HCT116 (cell line): ENCODE data around the gene TMCC1. TPM values are rescaled to one million over a fixed set of nuclear protein-coding genes. Genes with fewer than 3 reads are reported as not detected.
"Not testable (repeated sequence)": the region's sequence is repeated elsewhere in the genome, so short reads cannot be mapped to it uniquely, and the experiment has no call there.

Experiments used
- ATAC-seq: fragments of 200-7000 bp; cut with Tn5 transposase; 2 replicates; pipeline ENCODE4 v1.9.1; 2020; ENCODE audit warnings: mild to moderate bottlenecking, moderate library complexity
- BruUV-seq: library from RNA; stranded (reverse); fragments of 400-500 nt; replicated peaks from 2 replicates; lab custom pipeline; 2021; lab: Mats Ljungman, UMichigan
- CTCF ChIA-PET: fragments of 300-600 bp; sonication (Branson Sonifier 250); formaldehyde crosslinking; loops from one replicate; lab custom pipeline; 2021; ENCODE audit warnings: antibody characterized with exemption; lab: Charles Lee
- POLR2A ChIA-PET: fragments of 300-600, 350-600 bp; sonication (Branson Sonifier 250); formaldehyde crosslinking; loops from one replicate; lab custom pipeline; 2021; ENCODE audit warnings: antibody characterized with exemption; lab: Charles Lee
- RAD21 ChIA-PET, 2 experiments: fragments of 300-600 bp; sonication (Branson Sonifier 250); formaldehyde crosslinking; loops; one replicate each; lab custom pipeline; 2023; ENCODE audit warnings: low total read pairs in 2 of 2; ENCODE audit not compliant: uncharacterized antibody in 2 of 2, unreplicated experiment in 2 of 2, low non-redundant PET in 1 of 2; lab: Charles Lee
- DNase-seq: peaks from one replicate; pipeline ENCODE4 v3.0.0-alpha.2; 2010; ENCODE audit warnings: low read depth, low spot score
- H2AFZ ChIP-seq: fragments of 200-600 bp; shearing (Covaris generic), sonication (generic); 2 replicates; pipeline ENCODE4 v1.6.1; 2017; ENCODE audit warnings: low read depth, mixed run types, mixed read lengths, antibody characterized with exemption, low read length; ENCODE audit not compliant: poor library complexity, severe bottlenecking
- H3K27ac ChIP-seq: 2 replicates; pipeline ENCODE4 v1.5.1; 2012; ENCODE audit warnings: low read depth, low read length
- H3K27me3 ChIP-seq: fragments of 200-600 bp; sonication (generic); 2 replicates; pipeline ENCODE4 v1.6.1; 2016; ENCODE audit warnings: mixed run types, low read length, mixed read lengths; ENCODE audit not compliant: insufficient read depth
- H3K36me3 ChIP-seq, 2 experiments: fragments of 200-500 bp in 1 of 2; fragments of 200-600 bp in 1 of 2; sonication (Bioruptor generic) in 1 of 2; sonication (generic) in 1 of 2; 2 replicates each; pipeline versions ENCODE4 v1.5.1 to v1.6.1; 2014 to 2016; ENCODE audit warnings: low read length in 2 of 2, inconsistent platforms in 1 of 2, mixed read lengths in 1 of 2, mixed run types in 1 of 2; ENCODE audit not compliant: insufficient read depth in 2 of 2, control insufficient read depth in 1 of 2
- H3K4me1 ChIP-seq, 2 experiments: fragments of 200-600 bp in 1 of 2; sonication (generic) in 1 of 2; 2 replicates each; pipeline versions ENCODE4 v1.5.1 to v1.6.1; 2012 to 2017; ENCODE audit warnings: low read length in 2 of 2, inconsistent platforms in 1 of 2, mild to moderate bottlenecking in 1 of 2, mixed read lengths in 1 of 2, mixed run types in 1 of 2, moderate library complexity in 1 of 2; ENCODE audit not compliant: insufficient read depth in 2 of 2, control insufficient read depth in 1 of 2
- H3K4me2 ChIP-seq: fragments of 200-600 bp; sonication (generic); 2 replicates; pipeline ENCODE4 v1.6.1; 2017; ENCODE audit warnings: mixed run types, low read length, mixed read lengths
- H3K4me3 ChIP-seq, 2 experiments: fragments of 200-600 bp in 1 of 2; sonication (generic) in 1 of 2; replicated peaks in 1 of 2; 2 replicates each; pipeline ENCODE4 v1.5.1; 2011 to 2016; ENCODE audit warnings: low read length in 2 of 2, control low read depth in 1 of 2, low read depth in 1 of 2, mild to moderate bottlenecking in 1 of 2, mixed read lengths in 1 of 2, mixed run types in 1 of 2
- H3K79me2 ChIP-seq: fragments of 200-600 bp; sonication (generic); 2 replicates; pipeline ENCODE4 v1.6.1; 2017; ENCODE audit warnings: mild to moderate bottlenecking, mixed run types, low read length, moderate library complexity, mixed read lengths; ENCODE audit not compliant: insufficient read depth
- H3K9ac ChIP-seq: fragments of 200-600 bp; sonication (generic); 2 replicates; pipeline ENCODE4 v1.6.1; 2016; ENCODE audit warnings: low read length, mixed read lengths
- H3K9me2 ChIP-seq: fragments of 200-600 bp; sonication (generic), shearing (Covaris generic); 2 replicates; pipeline ENCODE4 v1.6.1; 2017; ENCODE audit warnings: mixed run types, mild to moderate bottlenecking, moderate library complexity; ENCODE audit not compliant: insufficient read depth
- H3K9me3 ChIP-seq, 2 experiments: fragments of 200-500 bp in 1 of 2; fragments of 200-600 bp in 1 of 2; sonication (Bioruptor generic) in 1 of 2; sonication (generic) in 1 of 2; 2 replicates each; pipeline ENCODE4 v1.6.1; 2014 to 2017; ENCODE audit warnings: low read length in 2 of 2, mixed read lengths in 2 of 2, inconsistent platforms in 1 of 2, low read depth in 1 of 2, mild to moderate bottlenecking in 1 of 2, mixed run types in 1 of 2, moderate library complexity in 1 of 2; ENCODE audit not compliant: control insufficient read depth in 1 of 2, insufficient read depth in 1 of 2
- H4K20me1 ChIP-seq: fragments of 200-600 bp; sonication (generic), shearing (Covaris generic); 2 replicates; pipeline ENCODE4 v1.6.1; 2017; ENCODE audit warnings: mixed run types, mild to moderate bottlenecking, moderate library complexity; ENCODE audit not compliant: insufficient read depth
- CBX3 ChIP-seq: IDR thresholded peaks from 2 replicates; pipeline ENCODE4 v1.6.1; 2012; ENCODE audit warnings: low read depth
- CEBPB ChIP-seq: IDR thresholded peaks from 2 replicates; pipeline ENCODE4 v1.6.1; 2012; ENCODE audit warnings: low read depth
- EZH2 ChIP-seq: fragments of 200-600 bp; sonication (generic); IDR thresholded peaks from 2 replicates; pipeline ENCODE4 v1.6.1; 2017; ENCODE audit warnings: antibody characterized with exemption, mixed run types
- POLR2AphosphoS5 ChIP-seq: IDR thresholded peaks from 2 replicates; pipeline ENCODE4 v1.6.1; 2011; ENCODE audit warnings: mild to moderate bottlenecking, low read depth, low read length, moderate library complexity
- SP1 ChIP-seq: IDR thresholded peaks from 2 replicates; pipeline ENCODE4 v1.6.1; 2012; ENCODE audit warnings: low read depth
- TCF7L2 ChIP-seq: IDR thresholded peaks from 2 replicates; pipeline ENCODE4 v1.7.0; 2011; ENCODE audit warnings: borderline replicate concordance, inconsistent platforms; ENCODE audit not compliant: insufficient read depth, insufficient read length; ENCODE audit errors: extremely low read depth
- intact Hi-C: fragments of 100-400 bp; cut with micrococcal nuclease; formaldehyde crosslinking; loops from 2 replicates; pipeline ENCODE4 v1.10.0; 2022
- total RNA-seq: library from RNA; stranded (reverse); gene quantifications from one replicate; pipeline ENCODE4 v1.2.1, GENCODE V29; 2021; ENCODE audit not compliant: unreplicated experiment

The TMCC1 gene
- total RNA-seq, 1 experiment from 2014 or later = 32.5 TPM

DNA sequence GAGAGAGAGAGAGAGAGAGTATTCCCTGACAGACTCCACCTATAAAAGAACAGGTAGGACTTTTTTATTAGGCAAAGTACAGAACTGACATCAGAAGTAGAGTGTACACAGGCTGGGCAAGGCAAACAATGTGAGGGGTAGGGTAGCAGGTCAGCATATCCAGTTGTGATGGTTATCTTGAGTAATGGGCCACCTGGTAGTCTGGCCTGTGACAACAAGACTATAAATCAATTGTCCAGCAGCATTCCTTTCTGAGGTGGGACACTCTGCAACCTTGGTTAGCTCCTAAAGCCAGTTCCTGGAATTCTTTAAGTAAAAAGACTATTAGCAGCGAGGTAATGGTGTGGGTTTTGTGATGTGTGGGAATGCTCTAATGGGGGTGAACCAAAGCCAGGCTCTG lies 14.9 kb upstream of the TMCC1 start:
- no peak overlapping the region for H3K4me2 ChIP-seq
- no peak overlapping the region for H3K9ac ChIP-seq
- no peaks in the 10 kb centered on the region for H4K20me1 ChIP-seq
- RAD21 ChIA-PET = interaction anchor here in 1 of 2 experiments (0.6 kb wide), 1 partner anchor 11 kb away, joined by 3 read pairs; no protein-coding TSS in a partner anchor
- H3K4me3 ChIP-seq = no peak overlapping the region
- ATAC-seq = no peak
- TF ChIP-seq TCF7L2 = no peak
- no peak for TF ChIP-seq SP1
- no peak for TF ChIP-seq EZH2
- TF ChIP-seq POLR2AphosphoS5 = no peak
- TF ChIP-seq CEBPB = no peak
- no peak for TF ChIP-seq CBX3
- TF ChIP-seq, all 23 proteins: peak for 0
- no peaks in the 10 kb centered on the region for H3K79me2 ChIP-seq
- H3K27ac ChIP-seq = no peak overlapping the region
- CTCF ChIA-PET = no interaction called here
- BruUV-seq = no TSS peak
- intact Hi-C loops = no loop called here
- peaks cover 13 to 18% of the 10 kb centered on the region in 2 experiments; a peak in 2 of 4 replicates for H3K9me3 ChIP-seq
- no peak for DNase-seq
- POLR2A ChIA-PET = no interaction called here
- no peaks in the 10 kb centered on the region for H3K36me3 ChIP-seq
- no peaks in the 10 kb centered on the region for H3K9me2 ChIP-seq
- no peaks in the 10 kb centered on the region for H3K4me1 ChIP-seq
- no peak overlapping the region for H2AFZ ChIP-seq
- no peaks in the 10 kb centered on the region for H3K27me3 ChIP-seq

- RAD21 ChIA-PET, BruUV-seq, ATAC-seq, H3K79me2 ChIP-seq, H3K4me3 ChIP-seq, H4K20me1 ChIP-seq, H3K4me2 ChIP-seq, POLR2A ChIA-PET, H3K27ac ChIP-seq, H3K27me3 ChIP-seq, intact Hi-C loops, CTCF ChIA-PET, H3K9me3 ChIP-seq, H2AFZ ChIP-seq, DNase-seq, H3K9ac ChIP-seq, H3K9me2 ChIP-seq, H3K4me1 ChIP-seq, H3K36me3 ChIP-seq: not testable (repeated sequence)
Observed at GRCh38 chr3:129901272-129901671, 7.8 kb upstream of the TMCC1 start.
